Right kidney (tissue), 1 donor: ENCODE data around the gene KPNA3.

ENCODE experiments used
- DNase-seq: peaks from one replicate; pipeline ENCODE4 v3.0.0-alpha.2; 2016

The KPNA3 gene

GRCh38 chr13:49679246-49679645 lies 113.2 kb downstream of the KPNA3 start:
- DNase-seq, result no peak

DNA sequence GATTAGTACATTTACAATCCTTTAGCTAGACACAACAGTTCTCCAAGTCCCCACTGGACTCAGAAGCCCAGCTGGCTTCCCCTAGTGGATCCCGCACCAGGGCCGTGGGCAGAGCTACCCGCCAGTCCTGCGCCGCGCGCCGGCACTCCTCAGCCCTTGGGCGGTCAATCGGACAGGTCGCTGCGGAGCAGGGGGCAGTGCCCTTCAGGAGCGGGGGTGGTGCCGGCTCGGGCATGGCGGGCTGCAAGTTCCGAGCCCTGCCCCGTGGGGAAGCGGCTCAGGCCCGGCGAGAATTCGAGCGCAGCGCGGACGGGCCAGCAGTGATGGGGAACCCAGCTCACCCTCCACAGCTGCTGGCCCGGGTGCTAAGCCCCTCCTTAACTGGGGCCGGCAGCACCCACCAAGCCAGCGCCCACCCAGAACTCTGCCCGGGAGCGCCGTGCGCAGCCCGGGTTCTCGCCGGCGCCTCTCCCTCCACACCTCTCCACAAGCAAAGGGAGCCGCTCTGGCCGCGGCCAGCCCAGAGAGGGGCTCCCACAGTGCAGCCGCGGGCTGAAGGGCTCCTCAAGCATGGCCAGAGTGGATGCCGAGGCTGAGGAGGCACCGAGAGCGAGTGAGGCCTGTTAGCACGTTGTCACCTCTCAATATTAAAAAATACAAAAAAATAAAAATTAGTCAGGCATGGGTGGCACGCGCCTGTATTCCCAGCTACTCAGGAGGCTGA lies 114.1 kb downstream of the KPNA3 start:
- no peak for DNase-seq

- no peak for DNase-seq
These were observed 115.7 kb downstream of the KPNA3 start for GRCh38 chr13:49676581-49677298.

GRCh38 chr13:49670828-49671227 lies 121.7 kb downstream of the KPNA3 start:
- DNase-seq, result no peak

DNA sequence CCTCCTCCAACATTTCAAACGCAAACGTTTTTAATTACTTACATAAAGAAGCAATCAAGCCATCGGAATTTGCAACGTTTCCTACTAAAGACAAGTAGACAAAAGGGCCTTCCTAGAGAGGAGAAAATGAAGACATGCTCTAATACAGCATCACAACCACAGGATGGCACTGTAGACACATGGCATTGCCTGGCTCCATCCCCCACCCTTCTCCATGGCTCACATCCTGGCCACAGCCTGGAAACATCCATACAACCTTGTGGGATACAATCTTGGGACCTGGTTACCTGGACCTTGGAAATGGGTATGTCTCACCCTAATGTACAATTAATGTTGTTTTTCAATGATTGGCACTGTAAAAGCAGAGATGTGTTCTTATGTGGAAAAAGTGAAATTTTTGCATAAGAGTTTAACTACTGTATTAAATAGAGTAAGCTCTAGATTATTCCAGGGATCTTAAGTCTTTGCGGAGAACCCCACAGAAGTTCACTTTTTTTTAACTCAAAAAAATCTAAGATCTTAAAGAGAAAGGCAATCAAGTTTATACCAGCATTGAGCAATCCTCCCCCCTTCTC lies 122.7 kb downstream of the KPNA3 start:
- peak; percentile 19 for DNase-seq

DNA sequence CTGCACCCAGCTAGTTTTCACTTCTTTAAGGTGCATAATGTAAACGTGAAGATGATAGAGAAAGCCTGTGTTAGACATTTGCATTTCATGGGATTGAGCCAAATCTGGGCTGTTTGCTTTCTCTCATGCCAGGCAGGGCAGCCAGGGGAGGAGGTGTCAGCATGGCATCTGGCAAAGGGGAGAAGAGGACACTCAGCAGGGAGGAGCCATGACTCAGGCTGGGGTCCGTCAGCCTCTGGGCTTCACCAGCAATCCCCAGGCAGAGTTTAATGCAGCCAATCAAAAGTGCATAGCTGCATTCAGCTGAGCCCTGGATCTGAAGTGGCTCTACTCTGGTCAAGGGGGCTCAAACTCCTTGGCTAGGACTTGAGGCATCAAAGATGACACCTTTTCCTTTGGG lies 124.7 kb downstream of the KPNA3 start:
- no peak for DNase-seq

- no peak for DNase-seq
These were observed 127.9 kb downstream of the KPNA3 start for GRCh38 chr13:49664606-49665005.

DNA sequence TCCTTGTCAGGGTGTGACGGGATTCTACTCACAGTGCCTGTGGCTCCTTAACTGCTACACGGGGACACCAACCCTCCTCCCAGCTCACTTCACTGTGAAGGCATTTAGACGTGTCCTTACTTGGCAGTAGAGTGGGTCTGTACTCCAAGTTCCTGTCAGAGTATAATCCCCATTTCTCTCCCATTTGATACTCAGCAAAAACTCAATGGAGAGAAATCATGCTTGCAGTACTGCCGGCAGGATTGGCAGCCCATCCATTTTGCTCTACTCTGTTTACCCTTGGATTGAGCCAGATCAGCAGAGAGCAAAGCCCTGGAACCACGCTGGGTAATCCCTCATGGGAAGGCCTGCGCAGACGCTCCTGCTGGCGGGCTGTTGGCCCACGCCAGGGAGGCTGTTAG lies 135.2 kb downstream of the KPNA3 start:
- no peak for DNase-seq

GRCh38 chr13:49655906-49656305 lies 136.6 kb downstream of the KPNA3 start:
- DNase-seq, result no peak

- DNase-seq, result no peak
These were observed 138.5 kb downstream of the KPNA3 start for GRCh38 chr13:49654011-49654410.

DNA sequence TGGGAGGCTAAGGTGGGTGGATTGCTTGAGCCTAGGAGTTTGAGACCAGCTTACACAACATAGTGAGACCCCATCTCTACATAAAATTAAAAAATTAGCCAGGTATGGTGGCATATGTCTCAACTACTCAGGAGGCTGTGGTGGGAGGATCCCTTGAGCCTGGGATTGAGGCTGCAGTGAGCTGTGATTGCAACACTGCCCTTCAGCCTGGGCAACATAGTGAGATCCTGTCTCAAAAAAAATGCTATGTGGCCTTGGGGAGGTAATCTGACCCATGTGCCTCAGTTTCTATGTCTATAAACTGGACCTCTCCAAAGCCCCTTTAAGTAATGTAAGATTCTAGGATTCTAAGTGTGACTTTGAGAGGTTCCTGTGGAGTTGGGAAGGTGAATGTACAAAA lies 139.0 kb downstream of the KPNA3 start:
- no peak for DNase-seq

GRCh38 chr13:49652355-49653305 lies 139.9 kb downstream of the KPNA3 start:
- peak; percentile 18 for DNase-seq

DNA sequence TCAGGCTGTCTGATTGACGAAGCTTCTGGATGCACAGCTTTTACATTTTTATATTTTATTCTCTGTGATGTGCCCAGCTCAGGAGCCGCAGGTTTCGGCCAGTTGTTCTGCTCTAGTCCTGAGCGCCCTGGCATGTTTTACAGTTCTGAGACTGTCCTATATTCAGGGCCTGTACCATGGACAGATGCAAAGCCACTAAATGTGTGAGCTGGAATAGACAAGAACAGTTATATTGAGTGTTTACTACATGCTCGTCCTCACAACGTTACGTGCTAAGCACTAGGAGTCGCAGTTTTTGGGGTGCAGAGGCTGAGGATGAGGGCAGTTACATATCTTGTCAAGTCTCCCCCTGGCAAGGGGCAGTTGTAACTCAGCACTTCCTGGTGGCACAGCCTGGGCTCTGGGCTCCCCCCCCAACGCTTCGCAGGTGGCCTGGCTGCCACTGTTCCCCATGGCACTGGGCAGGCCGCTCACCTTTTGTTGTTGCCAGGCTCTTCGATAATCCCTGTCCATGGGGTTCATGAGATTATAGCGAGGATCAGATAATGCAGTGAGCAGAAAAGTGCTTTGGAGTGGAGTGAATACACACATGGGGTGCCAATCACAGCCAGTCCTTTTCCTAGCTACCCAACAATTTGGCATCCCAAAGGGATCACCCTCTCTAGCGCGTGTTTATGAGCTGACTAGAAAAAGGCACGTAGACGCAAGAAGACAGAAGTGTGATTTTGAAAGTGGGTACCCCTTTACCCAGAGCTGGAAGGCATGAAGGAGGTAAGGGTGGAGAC lies 140.7 kb downstream of the KPNA3 start:
- no peak for DNase-seq

- no peak for DNase-seq
These were observed 142.5 kb downstream of the KPNA3 start for GRCh38 chr13:49649963-49650312.
